AG04449 (cell line): ENCODE measurements around the gene CDK14.

Experiments
- CTCF ChIA-PET: fragments of 350-600 bp; formaldehyde crosslinking; extraction: SDS; loops from one replicate; lab custom pipeline; 2021; ENCODE audit warnings: antibody characterized with exemption; lab: Yijun Ruan, JAX
- POLR2A ChIA-PET: fragments of 400-600, 350-600 bp; formaldehyde crosslinking; extraction: SDS; loops from one replicate; lab custom pipeline; 2020; ENCODE audit warnings: antibody characterized with exemption, inconsistent platforms; lab: Yijun Ruan, JAX
- DNase-seq: peaks from one replicate; pipeline ENCODE4 v3.0.0-alpha.2; 2010; ENCODE audit warnings: low read depth, low spot score
- H3K4me3 ChIP-seq: 2 replicates; pipeline ENCODE4 v1.5.1; 2011; ENCODE audit warnings: low read depth, mild to moderate bottlenecking, control low read depth, low read length
- TF ChIP-seq, protein P1 (sequence below): IDR thresholded peaks from one replicate; pipeline ENCODE4 v1.5.1; 2011; ENCODE audit warnings: mild to moderate bottlenecking, moderate library complexity, low read length, control low read depth, inconsistent platforms; ENCODE audit not compliant: insufficient read depth; ENCODE audit errors: missing control alignments

The CDK14 gene

DNA sequence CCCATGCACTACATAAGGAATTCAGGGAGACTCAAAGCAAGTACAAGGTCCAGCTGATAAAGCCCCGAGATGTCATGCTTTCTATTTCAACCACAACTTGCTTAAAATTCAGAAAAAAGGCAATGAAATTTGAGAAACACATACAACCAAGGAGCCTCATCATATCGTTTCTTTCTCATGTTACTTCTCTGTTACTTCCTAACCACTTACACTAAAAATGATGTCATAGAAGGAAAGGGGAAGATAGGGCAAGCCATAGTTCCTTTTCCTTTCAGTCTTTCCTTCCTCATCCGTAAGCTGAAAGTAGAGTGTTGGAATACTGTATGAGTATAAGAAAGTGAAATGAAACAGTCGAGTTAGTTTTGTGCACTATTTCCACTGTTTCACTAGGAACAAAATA lies 27.9 kb upstream of the CDK14 start:
- no peak for DNase-seq
- ChIA-PET POLR2A (no interaction called here), CTCF (no interaction called here)
- TF ChIP-seq, protein P1, sequence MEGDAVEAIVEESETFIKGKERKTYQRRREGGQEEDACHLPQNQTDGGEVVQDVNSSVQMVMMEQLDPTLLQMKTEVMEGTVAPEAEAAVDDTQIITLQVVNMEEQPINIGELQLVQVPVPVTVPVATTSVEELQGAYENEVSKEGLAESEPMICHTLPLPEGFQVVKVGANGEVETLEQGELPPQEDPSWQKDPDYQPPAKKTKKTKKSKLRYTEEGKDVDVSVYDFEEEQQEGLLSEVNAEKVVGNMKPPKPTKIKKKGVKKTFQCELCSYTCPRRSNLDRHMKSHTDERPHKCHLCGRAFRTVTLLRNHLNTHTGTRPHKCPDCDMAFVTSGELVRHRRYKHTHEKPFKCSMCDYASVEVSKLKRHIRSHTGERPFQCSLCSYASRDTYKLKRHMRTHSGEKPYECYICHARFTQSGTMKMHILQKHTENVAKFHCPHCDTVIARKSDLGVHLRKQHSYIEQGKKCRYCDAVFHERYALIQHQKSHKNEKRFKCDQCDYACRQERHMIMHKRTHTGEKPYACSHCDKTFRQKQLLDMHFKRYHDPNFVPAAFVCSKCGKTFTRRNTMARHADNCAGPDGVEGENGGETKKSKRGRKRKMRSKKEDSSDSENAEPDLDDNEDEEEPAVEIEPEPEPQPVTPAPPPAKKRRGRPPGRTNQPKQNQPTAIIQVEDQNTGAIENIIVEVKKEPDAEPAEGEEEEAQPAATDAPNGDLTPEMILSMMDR, result no peak
- H3K4me3 ChIP-seq, result no peak overlapping the region

DNA sequence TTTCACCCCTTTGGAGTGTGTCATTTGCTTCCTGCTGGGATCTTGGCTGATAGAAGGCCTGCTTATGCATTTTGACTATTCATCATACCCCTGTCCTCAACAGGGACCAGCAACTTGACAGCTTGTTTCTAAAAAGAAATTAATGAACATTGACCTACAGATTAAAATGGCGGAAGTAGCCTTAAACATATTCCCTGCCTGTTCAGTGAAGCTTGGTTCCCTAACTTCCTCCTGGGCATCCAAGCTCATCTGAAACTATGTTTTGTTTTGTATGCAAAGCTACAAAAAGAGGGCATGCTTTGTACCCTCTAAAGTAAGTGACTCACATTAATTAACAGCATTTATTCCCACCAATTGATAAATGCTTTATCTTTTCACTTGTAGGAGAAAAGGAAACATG lies 26.8 kb upstream of the CDK14 start:
- TF ChIP-seq, protein P1, result no peak
- no peak overlapping the region for H3K4me3 ChIP-seq
- ChIA-PET POLR2A (no interaction called here), CTCF (no interaction called here)
- DNase-seq, result no peak

DNA sequence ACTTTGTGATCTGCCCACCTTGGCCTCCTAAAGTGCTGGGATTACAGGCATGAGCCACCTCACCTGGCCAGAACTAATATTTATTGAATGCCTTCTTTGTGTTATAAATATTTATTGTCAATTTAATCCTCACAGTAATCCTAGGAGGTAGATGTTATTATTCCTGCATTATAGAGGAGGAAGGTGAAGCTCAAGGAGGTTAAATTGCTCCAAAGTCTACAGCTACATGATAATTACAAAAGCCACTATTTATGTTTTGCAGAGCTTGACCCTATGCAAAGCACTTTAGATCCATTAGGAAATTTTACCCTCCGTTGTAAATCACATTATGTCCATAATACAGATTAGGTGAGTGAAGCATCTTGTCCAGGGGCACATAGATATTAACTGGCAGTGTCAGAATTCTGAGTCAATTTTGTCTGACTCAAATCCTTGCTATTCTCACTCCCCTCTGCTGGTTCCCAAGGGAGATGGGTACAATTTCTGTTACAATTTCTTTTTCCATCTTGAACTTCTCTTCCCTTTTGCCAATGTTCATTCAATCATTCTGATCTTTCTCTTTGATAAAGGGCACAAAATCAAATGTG lies 25.7 kb upstream of the CDK14 start:
- POLR2A ChIA-PET, result no interaction called here
- CTCF ChIA-PET, result interaction anchor here (1.0 kb wide), 1 partner anchor 58 kb away, joined by 3 read pairs; no protein-coding TSS in a partner anchor

DNA sequence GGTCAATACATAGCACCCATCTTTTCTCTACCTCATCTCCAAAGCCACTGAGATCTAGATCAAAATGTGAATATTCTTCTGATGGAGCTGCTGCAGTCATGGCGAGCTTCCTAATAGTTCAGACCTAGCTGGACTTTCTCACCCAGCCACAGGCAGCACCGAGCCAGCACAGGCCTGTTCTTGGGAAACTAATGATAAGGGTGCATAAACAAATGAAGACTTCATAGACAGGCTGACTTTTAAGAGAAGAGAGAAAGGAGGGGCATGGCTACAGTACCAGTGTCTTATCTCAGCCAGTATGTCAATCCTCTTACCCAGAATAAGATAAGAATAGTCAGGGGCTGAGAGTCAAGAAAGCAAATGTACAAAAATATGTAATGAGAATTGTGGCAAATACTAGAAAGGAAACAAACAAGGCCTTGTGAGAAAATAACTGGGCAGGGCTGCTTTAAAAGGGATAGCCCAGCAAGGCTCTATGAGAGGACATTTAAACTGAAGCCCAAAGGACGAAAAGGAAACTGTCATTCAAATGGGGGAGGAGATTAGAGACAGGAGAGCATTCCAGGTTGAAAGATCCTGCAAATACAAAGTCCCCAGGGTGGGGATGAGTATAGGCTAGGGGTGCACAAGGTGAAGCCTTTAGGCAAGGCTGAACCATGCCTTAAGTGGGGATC lies 21.8 kb upstream of the CDK14 start:
- ChIA-PET POLR2A (no interaction called here), CTCF (interaction anchor here (1.5 kb wide), 1 partner anchor 460 kb away, joined by 4 read pairs; no protein-coding TSS in a partner anchor)
- H3K4me3 ChIP-seq, result no peak overlapping the region
- TF ChIP-seq, protein P1, result no peak
- DNase-seq, result no peak

More for the DNA sequence above, 25.7 kb upstream of the CDK14 start:
- DNase-seq, result no peak
- TF ChIP-seq, protein P1, result no peak
- no peak overlapping the region for H3K4me3 ChIP-seq

DNA sequence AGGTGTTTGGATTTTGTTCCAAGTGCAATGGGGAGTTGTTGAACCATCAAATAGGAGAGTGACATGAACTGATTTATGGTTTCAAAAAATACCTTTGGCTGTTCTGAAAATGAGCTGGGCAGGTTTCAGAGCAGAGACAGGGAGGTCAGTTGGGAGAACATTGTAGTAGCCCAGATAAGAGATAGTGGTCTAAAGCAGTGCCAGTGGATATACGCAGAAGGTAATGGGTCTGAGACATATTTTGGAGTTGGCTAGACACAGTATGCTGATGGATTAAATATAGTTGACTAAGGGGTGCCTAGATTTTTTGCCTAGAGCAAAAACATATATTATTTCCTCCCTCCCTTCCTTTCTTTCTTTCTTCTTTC lies 21.3 kb upstream of the CDK14 start:
- no peak for DNase-seq
- ChIA-PET POLR2A (no interaction called here), CTCF (no interaction called here)
- TF ChIP-seq, protein P1, result no peak
- no peak overlapping the region for H3K4me3 ChIP-seq

DNA sequence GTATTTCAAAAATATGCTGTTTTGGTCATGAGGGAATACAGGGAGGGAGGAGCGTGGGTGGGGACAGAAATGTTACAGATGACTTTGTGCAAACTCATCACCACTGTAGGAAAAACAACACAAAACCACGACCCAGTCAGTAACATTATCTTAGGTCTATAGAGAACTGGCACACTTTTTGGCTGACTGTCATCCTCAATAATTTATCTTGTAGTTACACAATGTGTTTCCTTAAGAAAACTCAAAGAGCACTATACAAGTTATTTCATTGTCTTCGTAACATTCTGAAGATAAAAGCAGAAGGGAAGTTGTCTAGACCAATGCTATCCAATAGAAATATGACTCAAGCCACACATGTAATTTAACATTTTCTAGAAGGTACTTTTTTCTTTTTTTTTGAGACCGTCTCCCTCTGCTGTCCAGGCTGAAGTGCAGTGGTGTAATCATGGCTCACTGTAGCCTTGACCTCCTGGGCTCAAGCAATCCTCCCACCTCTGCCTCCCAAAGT lies 16.9 kb upstream of the CDK14 start:
- TF ChIP-seq, protein P1, result no peak
- peak; percentile 56 for DNase-seq
- POLR2A ChIA-PET, result no interaction called here
- CTCF ChIA-PET, result interaction anchor here (0.8 to 2.9 kb wide), 7 partner anchors 11 to 455 kb away, joined by 3 to 14 read pairs (median 4); partner anchors contain the start of gene CDK14
- H3K4me3 ChIP-seq, result no peak overlapping the region
